NCI-H526 (cell line): ENCODE results near the gene TMSB10.
"Not testable (repeated sequence)": the region's sequence is repeated elsewhere in the genome, so short reads cannot be mapped to it uniquely, and the experiment has no call there.

Source experiments
- DNase-seq, 2 experiments: peaks; one replicate each; lab custom pipeline; 2025; lab: John Stamatoyannopoulos, UW

Gene TMSB10

DNA sequence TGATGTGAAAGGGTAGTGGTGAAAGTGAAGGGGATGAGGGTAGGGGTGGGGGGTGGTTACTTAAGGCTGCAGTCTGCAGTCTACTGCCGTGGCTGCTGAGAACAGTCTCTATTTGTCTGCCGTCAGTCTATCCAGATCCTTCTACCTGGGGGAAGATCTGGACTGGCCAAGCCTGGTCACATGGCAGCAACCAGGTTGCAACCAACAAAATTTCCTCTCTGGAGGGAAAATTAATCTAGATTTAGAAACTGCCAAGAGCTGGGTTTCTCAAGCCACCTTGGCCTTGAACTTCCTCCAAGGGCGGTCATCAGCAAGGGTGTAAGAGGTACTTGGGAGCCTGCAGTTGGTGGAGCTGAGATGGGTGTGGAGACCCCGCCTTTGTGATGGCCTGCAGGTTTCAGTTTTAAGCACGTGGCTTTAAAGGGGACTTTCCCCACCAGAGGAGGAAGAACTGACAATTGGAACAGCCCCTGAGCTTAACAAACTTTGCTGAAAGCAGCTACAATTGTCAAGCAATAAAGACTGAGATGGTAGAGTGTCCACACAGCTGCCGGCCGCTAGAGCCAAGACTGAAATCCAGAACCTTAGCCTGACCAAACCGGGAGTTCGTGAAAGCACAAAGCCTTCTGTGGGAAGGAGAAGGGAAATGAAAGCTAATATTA is 34.1 kb downstream of the TMSB10 start:
- no peak for DNase-seq

DNA sequence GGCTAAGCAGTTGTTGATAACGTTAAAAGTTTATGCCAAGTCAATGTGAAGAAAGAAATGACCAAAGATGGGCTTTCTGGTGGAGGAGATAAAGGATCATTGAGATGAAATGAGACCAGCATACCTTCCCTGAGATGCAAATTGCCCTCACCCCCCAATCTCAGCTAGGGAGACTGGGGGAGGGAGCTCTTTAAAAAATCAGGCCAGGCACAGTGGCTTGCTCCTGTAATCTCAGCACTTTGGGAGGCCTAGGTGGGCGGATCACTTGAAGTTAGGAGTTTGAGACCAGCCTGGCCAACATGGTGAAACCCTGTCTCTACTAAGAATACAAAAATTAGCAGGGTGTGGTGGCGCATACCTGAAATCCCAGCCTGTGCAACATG is 34.6 kb downstream of the TMSB10 start:
- DNase-seq = no peak

DNA sequence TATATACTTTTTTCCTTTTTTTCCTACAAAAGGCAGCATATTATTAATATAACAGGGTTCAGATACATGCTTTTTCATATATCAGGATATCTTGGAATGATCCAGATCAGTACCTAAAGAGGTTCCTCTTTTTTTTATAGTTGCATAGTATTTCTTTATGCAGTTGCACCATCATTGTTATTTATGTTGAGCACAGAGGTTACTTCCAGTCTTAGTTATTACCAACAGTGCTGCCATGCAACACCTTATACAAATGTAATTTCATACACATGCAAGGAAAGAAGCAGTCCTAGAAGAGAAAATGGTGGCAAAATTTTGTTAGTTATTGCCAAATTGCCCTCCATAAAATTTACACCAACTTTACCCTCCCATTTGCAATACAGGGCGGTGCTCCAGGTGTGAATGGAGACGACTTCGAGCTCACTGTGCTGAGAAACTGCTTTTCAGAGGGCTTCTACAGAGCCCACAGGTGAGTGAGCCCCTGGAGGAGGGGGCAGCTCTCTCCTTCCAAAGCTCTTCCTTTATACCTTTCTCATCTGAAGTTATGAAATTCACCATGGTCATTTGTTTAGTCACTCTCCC is 35.5 kb downstream of the TMSB10 start:
- no peak for DNase-seq

DNA sequence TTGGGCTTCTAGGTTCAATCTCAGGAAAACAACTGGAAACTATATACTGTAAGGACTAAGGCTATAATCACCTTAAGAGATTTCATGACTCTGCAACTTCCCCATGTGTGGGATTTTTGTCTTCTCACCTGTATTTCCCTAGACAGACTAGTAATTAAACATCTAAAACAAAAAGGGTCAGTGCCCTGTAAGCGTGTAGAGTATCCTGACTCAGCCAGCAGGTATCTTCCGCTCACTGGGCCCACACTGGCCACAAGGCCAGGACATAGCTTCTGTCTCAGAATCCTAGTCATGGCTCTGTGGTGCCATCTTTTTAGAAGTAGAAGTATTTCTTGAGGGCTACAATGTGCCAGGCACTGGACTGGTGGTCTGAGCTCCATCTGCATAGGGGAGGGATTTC is 36.7 kb downstream of the TMSB10 start:
- no peak for DNase-seq

GRCh38 chr2:84942964-84943421 is 37.5 kb downstream of the TMSB10 start:
- no peak for DNase-seq

DNA sequence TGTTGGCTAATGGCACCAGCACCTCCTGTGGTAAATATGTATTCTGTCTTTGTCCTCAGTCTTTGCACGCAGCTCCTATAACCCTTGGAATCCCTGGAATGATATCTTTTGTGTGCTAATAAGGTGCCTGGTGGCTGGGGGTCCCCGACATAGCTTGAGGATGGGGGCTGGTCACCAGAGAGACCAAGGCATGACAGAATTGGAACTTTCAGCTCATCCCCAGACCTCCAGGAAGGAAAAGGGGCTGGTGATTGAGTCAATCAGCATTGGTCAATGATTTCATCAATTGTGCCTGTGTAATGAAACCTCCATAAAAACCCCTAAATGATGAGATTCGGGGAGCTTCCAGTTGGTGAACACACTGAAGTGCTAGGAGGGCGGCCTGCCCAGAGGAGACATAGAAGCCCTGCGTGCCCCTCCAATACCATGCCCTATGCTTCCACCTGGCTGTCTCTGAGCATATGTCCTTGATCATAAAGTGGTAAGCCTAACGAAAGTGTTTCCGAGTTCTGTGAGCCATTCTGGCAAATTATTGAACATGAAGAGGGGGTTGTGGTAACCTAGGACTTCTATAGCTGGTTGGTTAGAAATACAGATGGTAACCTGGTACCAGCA is 38.9 kb downstream of the TMSB10 start:
- no peak for DNase-seq

GRCh38 chr2:84945838-84946203 is 40.4 kb downstream of the TMSB10 start:
- not testable (repeated sequence) for DNase-seq

DNA sequence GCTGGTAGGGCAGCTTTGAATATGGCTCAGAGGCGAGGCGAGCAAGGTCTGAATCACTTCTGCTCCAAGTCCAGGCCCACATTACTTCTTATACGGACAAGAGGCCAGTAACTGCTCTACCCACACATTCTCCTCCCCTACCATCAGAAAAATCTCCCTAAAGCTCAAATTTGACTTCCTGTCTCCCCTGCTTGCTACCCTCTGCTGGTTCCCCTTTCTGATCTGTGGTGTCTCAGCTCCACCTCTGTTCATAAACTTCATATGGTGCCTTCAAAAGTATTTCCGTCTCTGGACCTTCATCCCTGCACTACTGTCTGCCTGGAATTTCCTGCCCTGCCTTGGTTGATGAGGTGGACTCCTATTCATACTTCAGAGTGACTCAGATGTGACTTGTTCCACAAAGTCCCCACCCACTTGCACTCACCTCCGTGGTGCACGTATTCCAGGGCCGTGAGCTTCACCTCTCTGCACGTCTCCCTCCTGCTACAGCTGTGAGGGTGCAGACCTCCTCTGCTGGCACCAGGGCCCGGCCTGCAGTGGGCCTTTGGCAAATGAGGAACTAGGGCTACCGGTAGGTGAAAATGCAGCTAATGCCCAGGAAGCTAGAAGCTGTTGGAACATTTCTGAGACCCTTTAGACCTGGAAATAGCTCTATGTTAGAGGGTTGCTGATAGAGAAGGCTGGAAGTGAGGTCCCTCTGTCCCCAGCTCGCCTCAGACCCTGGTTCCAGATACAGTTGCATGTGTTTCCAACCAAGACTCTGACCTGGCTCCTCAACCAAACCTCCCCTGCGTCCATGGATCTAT is 41.0 kb downstream of the TMSB10 start:
- DNase-seq = no peak

DNA sequence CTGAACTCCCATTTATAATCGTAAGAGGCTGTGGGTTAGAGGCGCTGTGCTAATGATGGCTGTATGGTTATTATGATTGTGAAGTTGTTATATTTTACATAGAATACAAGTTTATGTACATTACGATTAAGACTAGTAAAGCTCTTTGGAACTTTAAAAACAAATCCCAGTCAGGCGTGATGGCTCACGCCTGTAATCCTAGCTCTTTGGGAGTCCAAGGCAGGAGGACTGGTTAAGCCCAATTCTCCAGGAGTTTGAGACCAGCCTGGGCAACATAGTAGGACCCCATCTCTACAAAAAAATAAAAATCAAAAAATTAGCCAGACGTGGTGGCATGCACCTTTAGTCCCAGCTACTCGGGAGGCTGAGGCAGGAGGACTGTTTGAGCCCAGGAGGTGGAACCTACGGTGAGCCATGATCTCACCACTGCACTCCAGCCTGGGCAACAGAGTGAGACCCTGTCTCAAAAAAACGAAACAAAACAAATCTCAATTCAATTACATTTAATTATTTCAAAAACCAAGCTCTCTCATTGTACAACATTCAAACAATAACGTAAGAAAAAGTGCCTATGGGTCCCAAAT is 41.6 kb downstream of the TMSB10 start:
- no peak for DNase-seq

GRCh38 chr2:84953535-84953934 is 48.1 kb downstream of the TMSB10 start:
- DNase-seq = no peak

- no peak for DNase-seq
These were observed 48.9 kb downstream of the TMSB10 start for GRCh38 chr2:84954329-84954728.
